AG09319 (cell line): Measurements from ENCODE around the gene PLEKHA8.

Source experiments
- DNase-seq: peaks from one replicate; pipeline ENCODE4 v3.0.0-alpha.2; 2010; ENCODE audit warnings: low read depth; ENCODE audit errors: extremely low read depth
- CTCF ChIP-seq: IDR thresholded peaks from 2 replicates; pipeline ENCODE4 v1.5.1; 2011; ENCODE audit warnings: low read depth, mild to moderate bottlenecking, inconsistent platforms, low read length, moderate library complexity

Gene PLEKHA8

GRCh38 chr7:30032310-30033125 is 4.3 kb downstream of the PLEKHA8 start:
- TF ChIP-seq CTCF: no peak
- no peak for DNase-seq

DNA sequence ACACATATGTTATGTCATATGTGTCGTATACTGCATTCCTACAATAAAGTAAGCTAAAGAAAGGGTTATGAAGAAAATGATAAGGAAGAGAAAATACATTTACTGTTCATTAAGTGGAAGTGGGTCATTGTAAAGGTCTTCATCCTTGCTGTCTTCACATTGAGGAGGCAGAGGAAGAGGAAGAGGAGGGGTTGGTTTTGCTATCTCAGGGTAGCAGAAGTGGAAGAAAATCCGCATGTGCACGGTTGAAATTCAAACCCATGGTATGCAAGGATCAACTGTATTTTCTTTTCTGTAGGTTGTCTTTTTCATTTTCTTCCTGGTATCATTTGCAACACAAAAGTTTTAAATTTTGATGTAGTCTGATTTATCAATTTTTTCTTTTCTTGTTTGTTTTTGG is 6.3 kb downstream of the PLEKHA8 start:
- TF ChIP-seq CTCF: no peak
- no peak for DNase-seq

DNA sequence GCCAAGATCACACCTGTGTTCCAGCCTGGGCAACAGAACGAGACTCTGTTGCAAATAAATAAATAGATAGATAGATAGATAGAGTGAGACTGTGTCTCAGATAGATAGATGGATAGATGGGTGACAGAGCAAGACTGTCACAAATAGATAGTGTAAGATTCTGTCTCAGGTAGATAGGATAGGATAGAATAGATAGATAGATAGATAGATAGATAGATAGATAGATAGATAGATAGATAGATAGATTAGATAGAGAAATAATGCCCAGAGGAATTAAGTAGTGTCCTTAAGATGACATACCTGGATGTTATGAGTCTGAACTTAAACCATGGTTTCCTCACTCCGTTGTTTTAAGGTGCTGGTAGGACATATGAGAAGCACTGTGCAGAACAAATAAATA is 8.0 kb downstream of the PLEKHA8 start:
- DNase-seq: no peak
- no peak for TF ChIP-seq CTCF

GRCh38 chr7:30038196-30038980 is 10.2 kb downstream of the PLEKHA8 start:
- peak; percentile 58 for DNase-seq

GRCh38 chr7:30040938-30041337 is 12.7 kb downstream of the PLEKHA8 start:
- no peak for DNase-seq
- no peak for TF ChIP-seq CTCF

More at GRCh38 chr7:30038196-30038980, 10.2 kb downstream of the PLEKHA8 start:
- TF ChIP-seq CTCF: no peak

- TF ChIP-seq CTCF: no peak
- no peak for DNase-seq
Observed at GRCh38 chr7:30041526-30042269, 13.5 kb downstream of the PLEKHA8 start.
